Activated T-helper 17 cell treated with anti-CD3 and anti-CD28 coated beads, Interleukin-2, amount 50 U/mL, for 72 hours (primary cell): Measurements from ENCODE around the gene GABRR1. TPM values are rescaled to one million over a fixed set of nuclear protein-coding genes. Genes with fewer than 3 reads are reported as not detected.

Experiments used
- ATAC-seq: fragments of 150-1000 bp; cut with Tn5 transposase; replicated peaks from 2 replicates; pipeline ENCODE4 v1.10.0; 2021; ENCODE audit warnings: mild to moderate bottlenecking, moderate library complexity
- H3K27ac Mint-ChIP-seq: one replicate; pipeline ENCODE4 v1.8.0; 2022; ENCODE audit warnings: mixed read lengths
- H3K27me3 Mint-ChIP-seq: one replicate; pipeline ENCODE4 v1.8.0; 2022; ENCODE audit warnings: mixed read lengths
- H3K36me3 Mint-ChIP-seq: one replicate; pipeline ENCODE4 v1.8.0; 2022; ENCODE audit warnings: low read depth, mild to moderate bottlenecking, mixed read lengths
- H3K4me1 Mint-ChIP-seq: one replicate; pipeline ENCODE4 v1.8.0; 2022; ENCODE audit warnings: mixed read lengths
- H3K4me3 Mint-ChIP-seq: one replicate; pipeline ENCODE4 v1.8.0; 2022; ENCODE audit warnings: mild to moderate bottlenecking, mixed read lengths
- H3K9me3 Mint-ChIP-seq: one replicate; pipeline ENCODE4 v1.8.0; 2022; ENCODE audit warnings: mixed read lengths
- total RNA-seq, 2 donors: library from RNA; stranded (reverse); gene quantifications; one replicate each; pipeline ENCODE4 v1.2.3, GENCODE V29; 2022

The GABRR1 gene
- total RNA-seq, result not detected

- ATAC-seq, result no peak
- H3K27me3 Mint-ChIP-seq, result peaks cover 3% of the 10 kb centered on the region
- H3K27ac Mint-ChIP-seq, result no peak within 1 kb of the TSS
- H3K9me3 Mint-ChIP-seq, result no peaks in the 10 kb centered on the region
- no peaks in the 10 kb centered on the region for H3K36me3 Mint-ChIP-seq
- H3K4me1 Mint-ChIP-seq, result no peaks in the 10 kb centered on the region
- H3K4me3 Mint-ChIP-seq, result no peak within 1 kb of the TSS
Observed at GRCh38 chr6:89217299-89217910, at the start of gene GABRR1. Gene GABRR1, minus strand, starts transcription at chr6:89217358. Its CDS starts 36 bp downstream, at chr6:89217322.

GRCh38 chr6:89264296-89264695 is 47.1 kb upstream of the GABRR1 start:
- peaks cover 7% of the 10 kb centered on the region for H3K27me3 Mint-ChIP-seq
- no peaks in the 10 kb centered on the region for H3K4me1 Mint-ChIP-seq
- H3K27ac Mint-ChIP-seq, result no peak overlapping the region
- ATAC-seq, result no peak
- no peak overlapping the region for H3K4me3 Mint-ChIP-seq
- H3K9me3 Mint-ChIP-seq, result no peaks in the 10 kb centered on the region
- no peaks in the 10 kb centered on the region for H3K36me3 Mint-ChIP-seq

- Mint-ChIP-seq H3K4me3 (no peak overlapping the region), H3K27ac (no peak overlapping the region), H3K4me1 (no peaks in the 10 kb centered on the region), H3K9me3 (no peaks in the 10 kb centered on the region), H3K27me3 (peaks cover 7% of the 10 kb centered on the region), H3K36me3 (no peaks in the 10 kb centered on the region)
- ATAC-seq, result no peak
Observed at GRCh38 chr6:89260832-89261231, 43.7 kb upstream of the GABRR1 start.

GRCh38 chr6:89260310-89260709 is 43.2 kb upstream of the GABRR1 start:
- no peak overlapping the region for H3K27ac Mint-ChIP-seq

GRCh38 chr6:89258912-89259311 is 41.8 kb upstream of the GABRR1 start:
- no peaks in the 10 kb centered on the region for H3K27me3 Mint-ChIP-seq
- no peaks in the 10 kb centered on the region for H3K9me3 Mint-ChIP-seq

More at GRCh38 chr6:89260310-89260709, 43.2 kb upstream of the GABRR1 start:
- no peak for ATAC-seq
- Mint-ChIP-seq H3K4me3 (no peak overlapping the region), H3K36me3 (no peaks in the 10 kb centered on the region), H3K27me3 (peaks cover 4% of the 10 kb centered on the region), H3K9me3 (no peaks in the 10 kb centered on the region), H3K4me1 (no peaks in the 10 kb centered on the region)

GRCh38 chr6:89257781-89258180 is 40.6 kb upstream of the GABRR1 start:
- no peaks in the 10 kb centered on the region for H3K27me3 Mint-ChIP-seq
- no peaks in the 10 kb centered on the region for H3K4me1 Mint-ChIP-seq
- no peak overlapping the region for H3K27ac Mint-ChIP-seq
- no peak overlapping the region for H3K4me3 Mint-ChIP-seq
- H3K36me3 Mint-ChIP-seq, result no peaks in the 10 kb centered on the region
- no peaks in the 10 kb centered on the region for H3K9me3 Mint-ChIP-seq
- ATAC-seq, result no peak

More at GRCh38 chr6:89258912-89259311, 41.8 kb upstream of the GABRR1 start:
- ATAC-seq, result no peak
- H3K4me1 Mint-ChIP-seq, result no peaks in the 10 kb centered on the region
- H3K27ac Mint-ChIP-seq, result no peak overlapping the region
- H3K4me3 Mint-ChIP-seq, result no peak overlapping the region
- H3K36me3 Mint-ChIP-seq, result no peaks in the 10 kb centered on the region

- Mint-ChIP-seq H3K36me3 (no peaks in the 10 kb centered on the region), H3K9me3 (no peaks in the 10 kb centered on the region)
Observed at GRCh38 chr6:89257346-89257745, 40.2 kb upstream of the GABRR1 start.

GRCh38 chr6:89255417-89255816 is 38.3 kb upstream of the GABRR1 start:
- no peaks in the 10 kb centered on the region for H3K9me3 Mint-ChIP-seq
- H3K4me1 Mint-ChIP-seq, result no peaks in the 10 kb centered on the region
- no peak for ATAC-seq
- no peak overlapping the region for H3K4me3 Mint-ChIP-seq
- no peaks in the 10 kb centered on the region for H3K27me3 Mint-ChIP-seq
- H3K36me3 Mint-ChIP-seq, result no peaks in the 10 kb centered on the region
- H3K27ac Mint-ChIP-seq, result no peak overlapping the region

More at GRCh38 chr6:89257346-89257745, 40.2 kb upstream of the GABRR1 start:
- H3K4me3 Mint-ChIP-seq, result no peak overlapping the region
- H3K4me1 Mint-ChIP-seq, result no peaks in the 10 kb centered on the region
- H3K27ac Mint-ChIP-seq, result no peak overlapping the region
- no peak for ATAC-seq
- no peaks in the 10 kb centered on the region for H3K27me3 Mint-ChIP-seq

GRCh38 chr6:89254569-89254968 is 37.4 kb upstream of the GABRR1 start:
- Mint-ChIP-seq H3K9me3 (no peaks in the 10 kb centered on the region), H3K4me1 (no peaks in the 10 kb centered on the region), H3K27me3 (no peaks in the 10 kb centered on the region), H3K36me3 (no peaks in the 10 kb centered on the region), H3K4me3 (no peak overlapping the region), H3K27ac (no peak overlapping the region)
- no peak for ATAC-seq

- H3K9me3 Mint-ChIP-seq, result no peaks in the 10 kb centered on the region
- no peaks in the 10 kb centered on the region for H3K27me3 Mint-ChIP-seq
- ATAC-seq, result no peak
- H3K4me3 Mint-ChIP-seq, result no peak overlapping the region
- no peak overlapping the region for H3K27ac Mint-ChIP-seq
- no peaks in the 10 kb centered on the region for H3K4me1 Mint-ChIP-seq
- H3K36me3 Mint-ChIP-seq, result no peaks in the 10 kb centered on the region
Observed at GRCh38 chr6:89252907-89253306, 35.7 kb upstream of the GABRR1 start.

- Mint-ChIP-seq H3K27me3 (no peaks in the 10 kb centered on the region), H3K4me3 (no peak overlapping the region), H3K9me3 (no peaks in the 10 kb centered on the region)
Observed at GRCh38 chr6:89251976-89252375, 34.8 kb upstream of the GABRR1 start.

GRCh38 chr6:89251170-89251569 is 34.0 kb upstream of the GABRR1 start:
- Mint-ChIP-seq H3K9me3 (no peaks in the 10 kb centered on the region), H3K4me3 (no peak overlapping the region), H3K27me3 (no peaks in the 10 kb centered on the region), H3K27ac (no peak overlapping the region), H3K4me1 (no peaks in the 10 kb centered on the region), H3K36me3 (no peaks in the 10 kb centered on the region)
- no peak for ATAC-seq

More at GRCh38 chr6:89251976-89252375, 34.8 kb upstream of the GABRR1 start:
- no peak for ATAC-seq
- Mint-ChIP-seq H3K4me1 (no peaks in the 10 kb centered on the region), H3K27ac (no peak overlapping the region), H3K36me3 (no peaks in the 10 kb centered on the region)

- Mint-ChIP-seq H3K27me3 (no peaks in the 10 kb centered on the region), H3K27ac (no peak overlapping the region)
Observed at GRCh38 chr6:89250239-89250638, 33.1 kb upstream of the GABRR1 start.

GRCh38 chr6:89244241-89244985 is 27.3 kb upstream of the GABRR1 start:
- Mint-ChIP-seq H3K27ac (no peak overlapping the region), H3K4me1 (peaks cover 8% of the 10 kb centered on the region), H3K4me3 (no peak overlapping the region), H3K9me3 (no peaks in the 10 kb centered on the region), H3K36me3 (no peaks in the 10 kb centered on the region), H3K27me3 (no peaks in the 10 kb centered on the region)
- no peak for ATAC-seq

More at GRCh38 chr6:89250239-89250638, 33.1 kb upstream of the GABRR1 start:
- H3K4me3 Mint-ChIP-seq, result no peak overlapping the region
- no peak for ATAC-seq
- H3K4me1 Mint-ChIP-seq, result no peaks in the 10 kb centered on the region
- H3K36me3 Mint-ChIP-seq, result no peaks in the 10 kb centered on the region
- H3K9me3 Mint-ChIP-seq, result no peaks in the 10 kb centered on the region

GRCh38 chr6:89243331-89243629 is 26.1 kb upstream of the GABRR1 start:
- H3K9me3 Mint-ChIP-seq, result no peaks in the 10 kb centered on the region
- H3K36me3 Mint-ChIP-seq, result no peaks in the 10 kb centered on the region
- peaks cover 12% of the 10 kb centered on the region for H3K4me1 Mint-ChIP-seq
- ATAC-seq, result no peak
- no peak overlapping the region for H3K27ac Mint-ChIP-seq
- no peak overlapping the region for H3K4me3 Mint-ChIP-seq
- H3K27me3 Mint-ChIP-seq, result no peaks in the 10 kb centered on the region
